SU-DHL-6 (cell line): ENCODE data around the gene BAIAP2L2.
"Not testable (repeated sequence)": the region's sequence is repeated elsewhere in the genome, so short reads cannot be mapped to it uniquely, and the experiment has no call there.

Source experiments
- H2AFZ ChIP-seq: fragments of 200-600 bp; sonication (generic); 2 replicates; pipeline ENCODE4 v1.6.1; 2014; ENCODE audit warnings: low read depth, mild to moderate bottlenecking, moderate library complexity, mixed read lengths, antibody characterized with exemption, low read length; ENCODE audit not compliant: severe bottlenecking
- H3F3A ChIP-seq: fragments of 200-600 bp; shearing (Covaris generic); 2 replicates; pipeline ENCODE4 v1.6.0; 2016; ENCODE audit warnings: antibody characterized with exemption, mild to moderate bottlenecking; ENCODE audit not compliant: insufficient read depth
- H3K27ac ChIP-seq: fragments of 200-600 bp; sonication (generic); 2 replicates; pipeline ENCODE4 v1.5.1; 2016; ENCODE audit warnings: low read depth, mild to moderate bottlenecking, low read length, moderate library complexity, mixed read lengths
- H3K27me3 ChIP-seq: fragments of 200-600 bp; sonication (generic), shearing (Covaris generic); 2 replicates; pipeline ENCODE4 v1.6.0; 2014; ENCODE audit warnings: mild to moderate bottlenecking, low read length
- H3K36me3 ChIP-seq: fragments of 200-600 bp; sonication (generic); 2 replicates; pipeline ENCODE4 v1.6.1; 2014; ENCODE audit warnings: mild to moderate bottlenecking, low read length, mixed read lengths
- H3K4me2 ChIP-seq: fragments of 300-600, 200-600 bp; shearing (Covaris generic), sonication (generic); 2 replicates; pipeline ENCODE4 v1.6.0; 2014; ENCODE audit warnings: low read length, low read depth, mild to moderate bottlenecking; ENCODE audit not compliant: poor library complexity, severe bottlenecking
- H3K4me3 ChIP-seq: fragments of 200-600 bp; sonication (generic); 2 replicates; pipeline ENCODE4 v1.5.1; 2014; ENCODE audit warnings: antibody characterized with exemption, low read length, mild to moderate bottlenecking, mixed read lengths; ENCODE audit not compliant: insufficient read depth, poor library complexity, severe bottlenecking
- H3K79me2 ChIP-seq: fragments of 200-600 bp; sonication (generic); 2 replicates; pipeline ENCODE4 v1.6.1; 2014; ENCODE audit warnings: mild to moderate bottlenecking, low read length, moderate library complexity; ENCODE audit not compliant: insufficient read depth
- H3K9ac ChIP-seq: fragments of 200-600 bp; sonication (generic); 2 replicates; pipeline ENCODE4 v1.7.0; 2014; ENCODE audit warnings: mild to moderate bottlenecking, low read length
- H3K9me2 ChIP-seq: fragments of 200-600 bp; sonication (generic); replicated peaks from 2 replicates; pipeline ENCODE4 v1.6.1; 2014; ENCODE audit warnings: low read length; ENCODE audit not compliant: insufficient read depth
- H3K9me3 ChIP-seq: fragments of 200-600 bp; sonication (generic); 2 replicates; pipeline ENCODE4 v1.6.1; 2014; ENCODE audit warnings: low read length, mixed read lengths; ENCODE audit not compliant: insufficient read depth
- H4K20me1 ChIP-seq: fragments of 200-600 bp; sonication (generic); 2 replicates; pipeline ENCODE4 v1.6.1; 2014; ENCODE audit warnings: low read depth, mild to moderate bottlenecking, antibody characterized with exemption, low read length, moderate library complexity, mixed read lengths
- CTCF ChIP-seq: fragments of 200-600 bp; sonication (generic); IDR thresholded peaks from one replicate; pipeline ENCODE4 v1.5.1; 2017; ENCODE audit warnings: antibody characterized with exemption, mild to moderate bottlenecking, low read length, moderate library complexity; ENCODE audit not compliant: insufficient read depth, poor library complexity, severe bottlenecking
- EZH2phosphoT487 ChIP-seq: fragments of 200-600 bp; sonication (generic), shearing (Covaris generic); conservative IDR thresholded peaks from 2 replicates; pipeline ENCODE4 v1.6.1; 2018; ENCODE audit warnings: mild to moderate bottlenecking, antibody characterized with exemption, low read length, moderate library complexity, mixed read lengths

The BAIAP2L2 gene

GRCh38 chr22:38151126-38151500 lies 40.6 kb upstream of the BAIAP2L2 start:
- no peaks in the 10 kb centered on the region for H3K27me3 ChIP-seq
- no peak overlapping the region for H3K9ac ChIP-seq
- no peak overlapping the region for H3K4me2 ChIP-seq
- H3K27ac ChIP-seq: no peak overlapping the region
- no peaks in the 10 kb centered on the region for H4K20me1 ChIP-seq
- H3F3A ChIP-seq: no peaks in the 10 kb centered on the region; the same call in none of the 2 replicates
- no peak overlapping the region for H3K4me3 ChIP-seq
- H3K79me2 ChIP-seq: no peaks in the 10 kb centered on the region
- no peaks in the 10 kb centered on the region for H3K9me2 ChIP-seq
- no peak overlapping the region for H2AFZ ChIP-seq
- TF ChIP-seq EZH2phosphoT487: no peak
- TF ChIP-seq CTCF: no peak
- H3K36me3 ChIP-seq: no peaks in the 10 kb centered on the region
- H3K9me3 ChIP-seq: no peaks in the 10 kb centered on the region

GRCh38 chr22:38148245-38148644 lies 37.8 kb upstream of the BAIAP2L2 start:
- H3K27ac ChIP-seq: no peak overlapping the region
- no peak overlapping the region for H3K4me2 ChIP-seq
- no peak overlapping the region for H2AFZ ChIP-seq
- H3K36me3 ChIP-seq: no peaks in the 10 kb centered on the region
- H4K20me1 ChIP-seq: no peaks in the 10 kb centered on the region
- H3K9me3 ChIP-seq: no peaks in the 10 kb centered on the region
- no peak overlapping the region for H3K4me3 ChIP-seq
- H3F3A ChIP-seq: no peaks in the 10 kb centered on the region; the same call in 1 of the 2 replicates
- no peak overlapping the region for H3K9ac ChIP-seq
- H3K9me2 ChIP-seq: no peaks in the 10 kb centered on the region
- H3K79me2 ChIP-seq: no peaks in the 10 kb centered on the region
- no peaks in the 10 kb centered on the region for H3K27me3 ChIP-seq
- TF ChIP-seq CTCF (no peak), EZH2phosphoT487 (no peak)

- H3K27ac ChIP-seq, H3K9ac ChIP-seq, H3K4me2 ChIP-seq, H3K27me3 ChIP-seq, H3K9me3 ChIP-seq, H3K79me2 ChIP-seq, H3K4me3 ChIP-seq, H2AFZ ChIP-seq, H3F3A ChIP-seq, H4K20me1 ChIP-seq, H3K36me3 ChIP-seq, H3K9me2 ChIP-seq: not testable (repeated sequence)
These were observed 35.7 kb upstream of the BAIAP2L2 start for GRCh38 chr22:38146166-38146565.

- Histone ChIP-seq H3K27ac (no peak overlapping the region), H3K4me3 (no peak overlapping the region), H4K20me1 (no peaks in the 10 kb centered on the region), H3K36me3 (no peaks in the 10 kb centered on the region), H3K4me2 (no peak overlapping the region), H2AFZ (no peak overlapping the region), H3K9me3 (no peaks in the 10 kb centered on the region), H3F3A (no peaks in the 10 kb centered on the region), H3K27me3 (no peaks in the 10 kb centered on the region), H3K79me2 (no peaks in the 10 kb centered on the region), H3K9ac (no peak overlapping the region), H3K9me2 (no peaks in the 10 kb centered on the region)
- TF ChIP-seq EZH2phosphoT487 (no peak), CTCF (no peak)
These were observed 33.5 kb upstream of the BAIAP2L2 start for GRCh38 chr22:38144025-38144405.
